AG09309 (cell line): ENCODE measurements around the gene MYO18A.

ENCODE experiments used
- DNase-seq: peaks from one replicate; pipeline ENCODE4 v3.0.0-alpha.2; 2010; ENCODE audit warnings: low read depth
- H3K4me3 ChIP-seq: 2 replicates; pipeline ENCODE4 v1.5.1; 2011; ENCODE audit warnings: mild to moderate bottlenecking, low read depth, low read length, moderate library complexity; ENCODE audit not compliant: control insufficient read depth
- TF ChIP-seq, protein P1 (sequence below): IDR thresholded peaks from 2 replicates; pipeline ENCODE4 v1.5.1; 2011; ENCODE audit warnings: mild to moderate bottlenecking, low read depth, low read length, inconsistent platforms; ENCODE audit not compliant: insufficient read depth, control insufficient read depth; ENCODE audit errors: missing control alignments

Gene MYO18A

DNA sequence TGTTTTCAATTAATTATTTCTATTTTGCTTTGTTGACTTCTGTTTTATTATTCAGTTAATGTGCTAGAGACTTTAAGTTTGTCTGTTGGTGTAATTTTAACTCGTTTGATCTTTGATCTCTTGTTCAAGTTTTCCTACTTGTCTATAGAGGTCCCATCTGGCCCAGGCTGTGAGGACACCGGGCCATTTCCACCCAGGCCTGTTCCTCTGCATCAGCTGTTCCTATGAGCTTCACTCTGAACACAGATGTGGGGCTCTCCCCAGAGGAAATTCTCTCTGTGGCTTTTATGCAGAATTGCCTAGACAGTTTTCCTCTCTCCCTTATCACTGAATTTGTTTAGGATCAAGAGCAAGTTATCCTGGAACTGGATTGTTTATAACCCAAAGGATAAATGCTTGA is 44.7 kb downstream of the MYO18A start:
- no peak for DNase-seq
- TF ChIP-seq, protein P1, sequence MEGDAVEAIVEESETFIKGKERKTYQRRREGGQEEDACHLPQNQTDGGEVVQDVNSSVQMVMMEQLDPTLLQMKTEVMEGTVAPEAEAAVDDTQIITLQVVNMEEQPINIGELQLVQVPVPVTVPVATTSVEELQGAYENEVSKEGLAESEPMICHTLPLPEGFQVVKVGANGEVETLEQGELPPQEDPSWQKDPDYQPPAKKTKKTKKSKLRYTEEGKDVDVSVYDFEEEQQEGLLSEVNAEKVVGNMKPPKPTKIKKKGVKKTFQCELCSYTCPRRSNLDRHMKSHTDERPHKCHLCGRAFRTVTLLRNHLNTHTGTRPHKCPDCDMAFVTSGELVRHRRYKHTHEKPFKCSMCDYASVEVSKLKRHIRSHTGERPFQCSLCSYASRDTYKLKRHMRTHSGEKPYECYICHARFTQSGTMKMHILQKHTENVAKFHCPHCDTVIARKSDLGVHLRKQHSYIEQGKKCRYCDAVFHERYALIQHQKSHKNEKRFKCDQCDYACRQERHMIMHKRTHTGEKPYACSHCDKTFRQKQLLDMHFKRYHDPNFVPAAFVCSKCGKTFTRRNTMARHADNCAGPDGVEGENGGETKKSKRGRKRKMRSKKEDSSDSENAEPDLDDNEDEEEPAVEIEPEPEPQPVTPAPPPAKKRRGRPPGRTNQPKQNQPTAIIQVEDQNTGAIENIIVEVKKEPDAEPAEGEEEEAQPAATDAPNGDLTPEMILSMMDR: no peak
- H3K4me3 ChIP-seq: no peak overlapping the region

DNA sequence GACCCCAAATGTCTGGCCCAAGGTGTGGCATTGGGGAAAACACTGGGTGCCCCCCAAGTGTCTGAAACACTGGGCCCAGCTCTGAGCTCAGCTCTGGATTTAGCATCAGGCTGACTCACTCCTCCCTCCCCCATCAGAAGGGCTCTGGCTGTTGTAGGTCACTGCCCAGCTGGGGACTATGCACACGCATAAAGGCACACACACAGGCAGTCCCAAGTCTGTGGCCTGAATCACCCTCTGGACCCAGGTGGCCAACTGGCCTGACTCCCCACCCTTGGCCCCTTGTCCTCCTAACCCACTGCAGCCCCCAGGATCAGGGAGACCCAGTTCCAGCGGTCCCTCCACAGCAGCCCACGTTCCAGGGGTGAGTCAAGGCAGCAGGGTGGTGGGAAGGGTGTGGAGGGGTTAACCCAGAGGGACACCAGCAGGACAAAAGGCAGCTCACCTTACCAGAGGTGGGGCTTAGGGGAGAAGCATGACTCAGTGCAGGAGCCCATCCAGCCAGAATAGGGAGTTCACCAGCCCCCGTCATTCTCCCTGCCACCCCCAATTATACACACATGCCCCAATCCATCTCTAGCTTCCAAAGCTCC is 47.0 kb downstream of the MYO18A start:
- H3K4me3 ChIP-seq: no peak overlapping the region
- no peak for DNase-seq
- TF ChIP-seq, protein P1: no peak

DNA sequence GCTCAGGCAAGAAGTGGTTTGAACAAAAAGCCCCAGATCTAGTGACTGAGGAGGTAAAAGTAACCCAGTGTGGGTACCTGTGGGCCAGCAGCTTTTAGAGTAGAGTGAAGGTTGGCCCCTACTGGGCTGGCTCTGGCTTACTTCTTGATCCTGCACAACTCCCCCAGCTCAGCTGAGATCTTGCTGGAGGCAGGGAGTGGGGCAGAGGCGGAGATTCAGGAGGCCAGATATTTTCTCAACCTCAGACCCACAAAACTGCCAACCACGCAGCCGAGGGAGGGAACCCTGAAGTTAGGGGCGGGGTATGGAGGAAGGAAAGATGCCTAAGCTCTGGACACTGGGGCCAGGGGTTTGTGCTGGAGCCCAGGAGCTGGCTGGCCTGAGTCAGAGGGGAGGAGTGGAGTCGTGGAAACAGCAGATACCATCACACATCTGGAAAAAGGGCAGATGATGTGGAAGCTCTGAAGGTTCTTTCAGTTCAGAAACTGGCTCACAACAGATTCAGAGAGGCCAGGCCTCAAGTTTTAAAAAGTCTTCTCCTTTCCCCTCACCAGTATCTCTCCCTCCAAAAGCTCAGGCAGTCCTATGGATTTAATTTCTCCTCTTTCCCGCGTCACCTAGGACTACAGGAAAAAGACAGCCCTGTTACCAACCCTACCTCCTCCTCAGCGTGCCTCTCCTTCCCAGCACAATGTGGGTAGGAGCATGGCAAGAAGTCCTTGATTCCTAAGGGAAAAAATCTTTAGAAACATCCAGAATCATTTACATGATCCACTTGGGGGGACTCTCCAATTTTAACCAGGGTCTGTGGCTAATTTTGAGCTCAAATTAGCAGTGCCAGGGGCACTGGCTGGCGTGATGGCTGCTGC is 48.1 kb downstream of the MYO18A start:
- H3K4me3 ChIP-seq: no peak overlapping the region
- TF ChIP-seq, protein P1: peak; percentile 2
- peak; percentile 74 for DNase-seq

DNA sequence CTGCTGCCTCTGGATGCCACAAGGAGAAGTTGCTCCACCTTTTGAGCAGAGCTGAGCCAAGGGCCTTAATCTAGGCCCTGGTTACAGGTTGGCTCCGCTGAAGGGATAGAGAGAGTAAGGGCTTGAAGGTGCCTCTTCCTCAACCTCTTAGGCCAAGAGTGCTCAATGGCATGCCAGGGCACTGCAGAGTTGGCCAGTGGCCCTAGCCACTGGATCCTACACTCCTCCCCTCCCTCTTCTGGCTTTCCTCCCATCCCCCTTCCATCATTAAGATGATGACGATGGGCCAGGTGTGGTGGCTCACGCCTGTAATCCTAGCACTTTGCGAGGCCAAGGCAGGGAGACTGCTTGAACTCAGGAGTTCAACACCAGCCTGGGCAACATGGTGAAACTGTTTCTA is 50.5 kb downstream of the MYO18A start:
- TF ChIP-seq, protein P1: no peak
- no peak for DNase-seq
- no peak overlapping the region for H3K4me3 ChIP-seq

DNA sequence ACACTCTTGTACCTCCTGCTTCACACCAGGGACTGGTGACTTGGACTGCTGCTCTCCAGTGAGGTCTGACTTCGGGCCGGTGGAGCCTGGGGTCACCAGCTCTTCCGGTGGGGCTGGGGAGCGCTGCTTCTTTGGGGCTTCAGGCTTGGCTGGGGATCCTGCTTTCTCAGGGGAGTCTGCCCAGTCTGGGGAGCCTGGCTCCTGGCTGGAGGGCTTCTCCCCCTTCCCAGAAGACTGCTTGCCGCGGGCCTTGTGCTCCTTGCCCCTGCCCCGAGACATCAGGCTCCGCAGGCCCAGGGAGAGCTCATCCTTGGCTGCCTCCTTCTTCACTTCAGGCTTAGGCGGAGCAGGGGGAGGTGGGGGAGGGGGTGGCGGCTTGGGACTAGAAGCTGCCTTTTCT is 52.4 kb downstream of the MYO18A start:
- TF ChIP-seq, protein P1: no peak
- DNase-seq: no peak
- no peak overlapping the region for H3K4me3 ChIP-seq

DNA sequence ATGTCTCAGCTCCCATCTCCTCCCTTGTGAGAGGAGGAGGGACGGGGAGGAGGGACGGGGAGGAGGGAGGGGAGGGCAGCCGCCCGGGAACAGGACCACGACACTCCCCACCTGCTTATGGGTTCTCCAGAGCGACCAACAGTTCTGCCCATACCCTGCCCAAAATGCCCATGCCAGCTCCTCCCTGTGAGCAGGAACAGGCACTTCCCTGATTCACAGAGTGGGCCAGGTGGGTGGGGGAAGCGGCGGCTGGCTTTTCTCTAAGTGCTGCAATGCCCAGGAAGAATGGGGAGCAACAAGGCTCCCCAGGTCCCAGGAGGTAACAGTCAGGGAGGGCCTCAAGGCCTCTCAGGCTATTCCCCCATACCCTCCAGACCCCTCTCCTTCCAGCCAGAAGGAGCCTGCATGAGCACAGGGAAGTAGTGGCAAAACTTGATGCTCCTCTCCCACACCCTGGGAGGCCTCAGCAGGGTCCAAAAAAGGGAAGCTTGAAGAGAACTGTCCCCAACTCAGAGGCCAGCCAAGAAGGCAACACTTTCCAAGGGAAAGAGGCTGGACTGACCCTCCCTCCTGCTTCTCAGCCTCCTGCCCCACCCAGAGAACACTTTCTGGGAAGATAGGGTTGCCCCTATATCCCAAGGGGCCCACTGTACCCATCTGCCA is 53.8 kb downstream of the MYO18A start:
- no peak overlapping the region for H3K4me3 ChIP-seq
- TF ChIP-seq, protein P1: no peak
- no peak for DNase-seq
